ENCODE results near the gene NPFF.

Gene NPFF

GRCh38 chr12:53513712-53514410 lies 6.6 kb upstream of the NPFF start:
- no peak for FAIRE-seq

- FAIRE-seq: no peak
Measured at GRCh38 chr12:53510181-53510812, 3.0 kb upstream of the NPFF start.

GRCh38 chr12:53508534-53509170 lies 1.4 kb upstream of the NPFF start:
- FAIRE-seq: no peak

- FAIRE-seq: no peak
Measured at GRCh38 chr12:53507603-53507885, 260 bp upstream of the NPFF start.

- no peak for FAIRE-seq
Measured at GRCh38 chr12:53506450-53506785, 866 bp downstream of the NPFF start.

GRCh38 chr12:53505555-53506449 lies 1.5 kb downstream of the NPFF start:
- FAIRE-seq: no peak

- no peak for FAIRE-seq
Measured at GRCh38 chr12:53505086-53505485, 2.2 kb downstream of the NPFF start.

- FAIRE-seq: no peak
Measured at GRCh38 chr12:53504004-53504920, 3.0 kb downstream of the NPFF start.

GRCh38 chr12:53502983-53503728 lies 4.1 kb downstream of the NPFF start:
- FAIRE-seq: no peak

- FAIRE-seq: no peak
Measured at GRCh38 chr12:53502331-53502730, 5.0 kb downstream of the NPFF start.

- no peak for FAIRE-seq
Measured at GRCh38 chr12:53501615-53502181, 5.6 kb downstream of the NPFF start.

- FAIRE-seq: peak; percentile 95
Measured at GRCh38 chr12:53500776-53501614, 6.3 kb downstream of the NPFF start, which contains the start of gene TARBP2. Gene TARBP2 (plus strand): TSS chr12:53501283. CDS start chr12:53501409, 126 bp downstream.

GRCh38 chr12:53500142-53500775 lies 7.0 kb downstream of the NPFF start:
- FAIRE-seq: no peak

- no peak for FAIRE-seq
Measured at GRCh38 chr12:53499266-53500141, 7.8 kb downstream of the NPFF start, which contains the start of gene MAP3K12. Gene MAP3K12 (minus strand): TSS chr12:53499458. CDS start chr12:53487391, 12,067 bp downstream.

- no peak for FAIRE-seq
Measured at GRCh38 chr12:53498235-53498630, 9.1 kb downstream of the NPFF start.

GRCh38 chr12:53497461-53497860 lies 9.8 kb downstream of the NPFF start:
- FAIRE-seq: no peak

GRCh38 chr12:53496752-53497032 lies 10.6 kb downstream of the NPFF start:
- FAIRE-seq: no peak

GRCh38 chr12:53495903-53496751 lies 11.2 kb downstream of the NPFF start:
- FAIRE-seq: peak; percentile 53
